Measurements from ENCODE around the gene FFAR2. TPM values are rescaled to one million over a fixed set of nuclear protein-coding genes. Genes with fewer than 3 reads are reported as not detected.
A peak's percentile ranks its signal among the peaks of the same experiment; 100 is the strongest.

The FFAR2 gene
- total and polyA plus RNA-seq, 4 donors, result 0.15 to 2.0 (median 1.2) TPM; not detected in 1

DNA sequence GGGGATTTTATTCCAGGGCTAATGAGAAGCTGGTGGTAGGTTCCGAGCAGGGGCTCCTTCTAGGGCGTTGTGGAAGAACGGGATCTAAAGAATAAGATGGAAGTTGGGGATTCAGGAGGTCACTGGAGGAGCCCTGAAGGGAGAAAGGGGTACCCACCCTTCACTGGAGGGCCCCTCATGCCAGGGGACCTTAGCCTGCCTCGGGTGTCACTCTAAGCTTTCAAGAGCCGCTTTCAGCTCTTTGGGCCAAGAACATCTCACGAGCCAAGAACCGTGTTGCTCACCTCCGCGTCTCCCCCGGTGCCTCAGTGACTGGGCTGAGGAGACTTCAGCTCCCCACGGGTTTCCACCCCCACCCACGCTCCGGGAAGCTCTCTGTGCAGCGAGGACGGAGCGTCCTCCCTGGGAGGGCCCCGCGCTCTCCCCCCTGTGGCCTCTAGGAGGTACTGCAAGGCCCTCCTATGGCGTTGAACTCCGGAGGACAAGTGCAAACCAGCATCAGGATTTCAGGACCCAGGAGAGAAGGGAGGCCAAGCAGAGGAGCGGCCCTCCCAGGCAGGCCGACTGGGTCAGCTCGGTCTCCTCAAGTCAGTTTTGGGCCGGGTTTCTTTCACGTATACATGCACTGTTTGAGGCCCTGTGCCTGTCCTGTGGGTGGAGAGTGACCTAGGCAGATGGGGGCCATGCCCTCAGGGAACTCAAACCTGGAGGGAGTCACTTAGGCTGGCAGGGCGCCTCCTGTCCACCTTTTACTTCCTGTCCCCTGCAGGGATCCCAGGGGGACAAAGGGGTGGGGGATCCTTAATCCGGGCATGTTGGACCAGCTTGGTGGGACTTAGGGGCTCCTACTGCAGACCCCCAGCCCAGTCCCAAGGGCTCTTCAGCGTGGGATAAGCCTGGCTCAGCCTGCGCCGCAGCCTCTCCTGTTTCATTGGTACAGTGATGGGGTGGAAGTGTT, 47.3 kb downstream of the FFAR2 start:
- ATAC-seq (ENCODE audit: low FRiP score) (peak; percentile 91), DNase-seq (peak; percentile 72 to 88)
- 26% methylated on average over 30 of the region's 30 CpGs for WGBS, 2 donors
- Histone ChIP-seq H3K9me3 (ENCODE audit: control insufficient read depth, low read length) (no peaks in the 10 kb centered on the region), H3K4me1 (ENCODE audit: control insufficient read depth in 1 of 2, insufficient read depth in 2 of 2, low read length in 2 of 2) (no peaks in the 10 kb centered on the region), H3K27me3 (ENCODE audit: control insufficient read depth in 1 of 2, insufficient read depth in 2 of 2, low read length in 1 of 2) (no peaks in the 10 kb centered on the region), H3K27ac (ENCODE audit: low read depth in 1 of 2, low read length in 2 of 2) (no peak overlapping the region), H3K36me3 (ENCODE audit: control insufficient read depth in 1 of 2, insufficient read depth in 2 of 2, low read length in 1 of 2) (no peaks in the 10 kb centered on the region), H3K4me3 (ENCODE audit: low read length in 2 of 2) (no peak overlapping the region)
- intact Hi-C loops (cut with DNase I), result loop anchor here (5.0 to 10.0 kb wide), 3 partner anchors 218 to 431 kb away; no protein-coding TSS in a partner anchor

DNA sequence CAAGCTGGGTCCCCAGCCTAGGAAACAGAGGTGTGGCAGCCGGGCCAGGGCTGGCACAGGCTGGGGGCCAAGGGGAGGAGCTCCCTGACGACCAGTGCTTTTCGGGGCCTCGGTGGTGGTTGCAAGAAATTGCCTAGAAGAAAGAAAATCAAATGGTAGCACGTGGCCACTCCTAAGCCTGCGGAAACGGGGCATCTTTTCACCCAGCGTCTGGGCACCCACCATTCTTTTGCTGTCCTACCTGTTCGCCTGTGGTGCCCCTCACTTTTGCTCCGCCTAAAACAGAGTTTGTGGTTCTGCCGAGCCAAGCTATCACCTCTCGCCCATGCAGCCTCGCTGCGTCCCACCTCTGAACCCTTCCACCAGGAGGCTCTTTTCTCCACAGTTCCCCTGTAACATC, 49.3 kb downstream of the FFAR2 start:
- 68 to 72% methylated on average over 14 of the region's 14 CpGs for WGBS, 2 donors
- H3K36me3 ChIP-seq (ENCODE audit: control insufficient read depth in 1 of 2, insufficient read depth in 2 of 2, low read length in 1 of 2), result no peaks in the 10 kb centered on the region
- no peak overlapping the region for H3K27ac ChIP-seq (ENCODE audit: low read depth in 1 of 2, low read length in 2 of 2)
- H3K27me3 ChIP-seq (ENCODE audit: control insufficient read depth in 1 of 2, insufficient read depth in 2 of 2, low read length in 1 of 2), result no peaks in the 10 kb centered on the region
- H3K9me3 ChIP-seq (ENCODE audit: control insufficient read depth, low read length), result no peaks in the 10 kb centered on the region
- ATAC-seq (ENCODE audit: low FRiP score), result no peak
- no peaks in the 10 kb centered on the region for H3K4me1 ChIP-seq (ENCODE audit: control insufficient read depth in 1 of 2, insufficient read depth in 2 of 2, low read length in 2 of 2)
- intact Hi-C loops (cut with DNase I), result loop anchor here (5.0 to 10.0 kb wide), 3 partner anchors 220 to 433 kb away; no protein-coding TSS in a partner anchor
- H3K4me3 ChIP-seq (ENCODE audit: low read length in 2 of 2), result no peak overlapping the region
- no peak for DNase-seq

DNA sequence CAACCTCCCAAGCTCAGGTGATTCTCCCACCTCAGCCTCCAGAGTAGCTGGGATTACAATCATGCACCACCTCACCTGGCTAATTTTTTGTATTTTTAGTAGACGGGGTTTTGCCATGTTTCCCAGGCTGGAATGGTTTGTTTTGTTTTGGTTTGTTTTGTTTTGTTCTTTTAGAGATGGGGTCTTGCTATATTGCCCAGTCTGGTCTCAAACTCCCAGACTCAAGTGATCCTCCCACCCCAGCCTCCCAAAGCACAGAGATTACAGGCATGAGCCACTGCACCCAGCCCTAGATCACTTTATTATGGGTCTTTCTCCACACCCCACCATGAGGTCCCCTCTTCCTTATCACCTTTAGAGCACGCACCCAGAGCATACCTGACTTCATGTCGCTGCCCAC, 50.2 kb downstream of the FFAR2 start:
- intact Hi-C loops (cut with DNase I), result loop anchor here (5.0 to 10.0 kb wide), 3 partner anchors 221 to 433 kb away; no protein-coding TSS in a partner anchor

GRCh38 chr19:35498984-35499527, 51.0 kb downstream of the FFAR2 start:
- DNase-seq (no peak), ATAC-seq (ENCODE audit: low FRiP score) (no peak)
- 78 to 83% methylated on average over 9 of the region's 9 CpGs for WGBS, 2 donors
- Histone ChIP-seq H3K4me1 (ENCODE audit: control insufficient read depth in 1 of 2, insufficient read depth in 2 of 2, low read length in 2 of 2) (no peaks in the 10 kb centered on the region), H3K27me3 (ENCODE audit: control insufficient read depth in 1 of 2, insufficient read depth in 2 of 2, low read length in 1 of 2) (no peaks in the 10 kb centered on the region), H3K9me3 (ENCODE audit: control insufficient read depth, low read length) (no peaks in the 10 kb centered on the region), H3K36me3 (ENCODE audit: control insufficient read depth in 1 of 2, insufficient read depth in 2 of 2, low read length in 1 of 2) (no peaks in the 10 kb centered on the region), H3K27ac (ENCODE audit: low read depth in 1 of 2, low read length in 2 of 2) (no peak overlapping the region), H3K4me3 (ENCODE audit: low read length in 2 of 2) (no peak overlapping the region)
- intact Hi-C loops (cut with DNase I), result loop anchor here (5.0 to 10.0 kb wide), 3 partner anchors 222 to 434 kb away; no protein-coding TSS in a partner anchor

More for the DNA sequence above, 50.2 kb downstream of the FFAR2 start:
- H3K4me1 ChIP-seq (ENCODE audit: control insufficient read depth in 1 of 2, insufficient read depth in 2 of 2, low read length in 2 of 2), result no peaks in the 10 kb centered on the region
- no peaks in the 10 kb centered on the region for H3K27me3 ChIP-seq (ENCODE audit: control insufficient read depth in 1 of 2, insufficient read depth in 2 of 2, low read length in 1 of 2)
- no peak overlapping the region for H3K27ac ChIP-seq (ENCODE audit: low read depth in 1 of 2, low read length in 2 of 2)
- ATAC-seq (ENCODE audit: low FRiP score) (no peak), DNase-seq (no peak)
- no peaks in the 10 kb centered on the region for H3K9me3 ChIP-seq (ENCODE audit: control insufficient read depth, low read length)
- no peak overlapping the region for H3K4me3 ChIP-seq (ENCODE audit: low read length in 2 of 2)
- 77 to 88% methylated on average over 3 of the region's 3 CpGs for WGBS, 2 donors
- H3K36me3 ChIP-seq (ENCODE audit: control insufficient read depth in 1 of 2, insufficient read depth in 2 of 2, low read length in 1 of 2), result no peaks in the 10 kb centered on the region

DNA sequence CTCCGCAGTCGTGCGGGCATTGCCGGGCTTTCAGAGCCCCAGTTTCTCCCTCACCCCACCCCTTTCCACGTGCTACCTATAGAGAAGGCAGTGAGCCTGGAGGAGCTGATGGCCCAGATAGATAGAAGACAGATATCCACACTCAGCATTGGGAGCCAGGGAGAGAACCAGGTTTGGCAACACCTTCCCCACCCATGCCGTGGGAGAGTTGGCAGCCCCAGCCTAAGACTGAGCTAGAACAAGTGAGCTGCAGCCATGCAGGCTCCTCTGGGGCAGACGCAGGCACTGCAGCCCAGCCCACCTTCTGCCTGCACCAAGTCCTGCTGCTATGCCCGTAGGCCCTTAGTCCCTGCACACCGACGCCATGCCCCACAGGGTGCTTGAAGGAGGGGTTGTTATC, 52.6 kb downstream of the FFAR2 start:
- WGBS, 2 donors, result 87 to 90% methylated on average over 10 of the region's 10 CpGs
- Histone ChIP-seq H3K27me3 (ENCODE audit: control insufficient read depth in 1 of 2, insufficient read depth in 2 of 2, low read length in 1 of 2) (no peaks in the 10 kb centered on the region), H3K4me3 (ENCODE audit: low read length in 2 of 2) (no peak overlapping the region), H3K36me3 (ENCODE audit: control insufficient read depth in 1 of 2, insufficient read depth in 2 of 2, low read length in 1 of 2) (no peaks in the 10 kb centered on the region), H3K4me1 (ENCODE audit: control insufficient read depth in 1 of 2, insufficient read depth in 2 of 2, low read length in 2 of 2) (no peaks in the 10 kb centered on the region), H3K9me3 (ENCODE audit: control insufficient read depth, low read length) (no peaks in the 10 kb centered on the region), H3K27ac (ENCODE audit: low read depth in 1 of 2, low read length in 2 of 2) (no peak overlapping the region)
- ATAC-seq (ENCODE audit: low FRiP score) (no peak), DNase-seq (no peak)
- intact Hi-C loops (cut with DNase I), result no loop called here

Other genes with a start within 250 kb of the FFAR2 start
- gene FAM187B, start 219.5 kb upstream of the FFAR2 start, total RNA-seq, result not detected
- gene FAM187B, start 219.5 kb upstream of the FFAR2 start, polyA plus RNA-seq, result not detected
- gene LSR, start 199.3 kb upstream of the FFAR2 start, total RNA-seq, result 10 to 100 TPM in 1 of 2 donors, 1 to 10 TPM in 1; 9.8 to 13.1 TPM
- gene LSR, start 199.3 kb upstream of the FFAR2 start, polyA plus RNA-seq, result 10 to 100 TPM in 1 of 2 donors, 1 to 10 TPM in 1; 5.8 to 12.4 TPM
- gene USF2, start 179.3 kb upstream of the FFAR2 start, total RNA-seq, result 100 to 1,000 TPM in 1 of 2 donors, 10 to 100 TPM in 1; 85.3 to 107 TPM
- gene USF2, start 179.3 kb upstream of the FFAR2 start, polyA plus RNA-seq, result 100 to 1,000 TPM; 101 to 148 TPM
- gene HAMP, start 165.7 kb upstream of the FFAR2 start, total RNA-seq, result 1 to 10 TPM in 1 of 2 donors, not detected in 1; 2.5 TPM
- not detected for gene HAMP, start 165.7 kb upstream of the FFAR2 start, polyA plus RNA-seq
- gene MAG, start 156.1 kb upstream of the FFAR2 start, total RNA-seq, result under 1 TPM in 1 of 2 donors, not detected in 1; 0.42 TPM
- not detected for gene MAG, start 156.1 kb upstream of the FFAR2 start, polyA plus RNA-seq
- gene CD22, start 119.1 kb upstream of the FFAR2 start, total RNA-seq, result 1 to 10 TPM; 2.9 to 3.1 TPM
- under 1 TPM in 1 of 2 donors, not detected in 1; 0.75 TPM for gene CD22, start 119.1 kb upstream of the FFAR2 start, polyA plus RNA-seq
- not detected for gene FFAR1, start 100.4 kb upstream of the FFAR2 start, total RNA-seq
- not detected for gene FFAR1, start 100.4 kb upstream of the FFAR2 start, polyA plus RNA-seq
- gene FFAR3, start 89.8 kb upstream of the FFAR2 start, total RNA-seq, result under 1 TPM; 0.32 to 0.39 TPM
- gene FFAR3, start 89.8 kb upstream of the FFAR2 start, polyA plus RNA-seq, result not detected
- gene GPR42, start 77.2 kb upstream of the FFAR2 start, total RNA-seq, result not detected
- not detected for gene GPR42, start 77.2 kb upstream of the FFAR2 start, polyA plus RNA-seq
- not detected for gene KRTDAP, start 42.2 kb downstream of the FFAR2 start, total RNA-seq
- gene KRTDAP, start 42.2 kb downstream of the FFAR2 start, polyA plus RNA-seq, result not detected
- 10 to 100 TPM; 25.9 to 27.1 TPM for gene DMKN, start 65.4 kb downstream of the FFAR2 start, total RNA-seq
- 10 to 100 TPM; 22.2 to 43.7 TPM for gene DMKN, start 65.4 kb downstream of the FFAR2 start, polyA plus RNA-seq
- not detected for gene SBSN, start 80.1 kb downstream of the FFAR2 start, total RNA-seq
- under 1 TPM in 1 of 2 donors, not detected in 1; 0.23 TPM for gene SBSN, start 80.1 kb downstream of the FFAR2 start, polyA plus RNA-seq
- not detected for gene GAPDHS, start 85.2 kb downstream of the FFAR2 start, total RNA-seq
- not detected for gene GAPDHS, start 85.2 kb downstream of the FFAR2 start, polyA plus RNA-seq
- 10 to 100 TPM; 48.0 to 52.2 TPM for gene TMEM147, start 97.4 kb downstream of the FFAR2 start, total RNA-seq
- gene TMEM147, start 97.4 kb downstream of the FFAR2 start, polyA plus RNA-seq, result 100 to 1,000 TPM in 1 of 2 donors, 10 to 100 TPM in 1; 86.0 to 123 TPM
- gene ATP4A, start 115.4 kb downstream of the FFAR2 start, total RNA-seq, result not detected
- not detected for gene ATP4A, start 115.4 kb downstream of the FFAR2 start, polyA plus RNA-seq
- gene PMIS2, start 137.9 kb downstream of the FFAR2 start, total RNA-seq, result not detected
- not detected for gene PMIS2, start 137.9 kb downstream of the FFAR2 start, polyA plus RNA-seq
- 10 to 100 TPM in 1 of 2 donors, 1 to 10 TPM in 1; 5.3 to 10.5 TPM for gene HAUS5, start 164.5 kb downstream of the FFAR2 start, total RNA-seq
- gene HAUS5, start 164.5 kb downstream of the FFAR2 start, polyA plus RNA-seq, result 10 to 100 TPM in 1 of 2 donors, 1 to 10 TPM in 1; 2.9 to 17.5 TPM
- 10 to 100 TPM; 53.7 to 62.0 TPM for gene RBM42, start 180.8 kb downstream of the FFAR2 start, total RNA-seq
- gene RBM42, start 180.8 kb downstream of the FFAR2 start, polyA plus RNA-seq, result 10 to 100 TPM; 41.8 to 66.8 TPM
- 1 to 10 TPM in 1 of 2 donors, under 1 TPM in 1; 0.62 to 1.2 TPM for gene ETV2, start 193.5 kb downstream of the FFAR2 start, total RNA-seq
- 1 to 10 TPM in 1 of 2 donors, under 1 TPM in 1; 0.46 to 1.9 TPM for gene ETV2, start 193.5 kb downstream of the FFAR2 start, polyA plus RNA-seq
- 100 to 1,000 TPM; 196 to 216 TPM for gene COX6B1, start 200.1 kb downstream of the FFAR2 start, total RNA-seq
- gene COX6B1, start 200.1 kb downstream of the FFAR2 start, polyA plus RNA-seq, result 100 to 1,000 TPM; 502 to 730 TPM
- not detected for gene UPK1A, start 218.3 kb downstream of the FFAR2 start, total RNA-seq
- gene UPK1A, start 218.3 kb downstream of the FFAR2 start, polyA plus RNA-seq, result 1 to 10 TPM in 1 of 2 donors, under 1 TPM in 1; 0.54 to 1.5 TPM

Data from aorta (tissue), 5 donors.